HepG2 (cell line): ENCODE measurements around the gene ABHD15. TPM values are rescaled to one million over a fixed set of nuclear protein-coding genes. Genes with fewer than 3 reads are reported as not detected.

Experiments used
- ARNTL ChIP-seq: sonication (generic); formaldehyde crosslinking; IDR thresholded peaks from 2 replicates; pipeline ENCODE4 v1.4.0; 2020; ENCODE audit warnings: mild to moderate bottlenecking, missing genetic modification reagents
- BCL6 ChIP-seq: IDR thresholded peaks from 2 replicates; pipeline ENCODE4 v1.6.1; 2016; ENCODE audit warnings: missing genetic modification reagents, missing compliant biosample characterization
- BRF2 ChIP-seq: sonication (generic); formaldehyde crosslinking; IDR thresholded peaks from 2 replicates; pipeline ENCODE4 v1.8.1; 2022; ENCODE audit warnings: mild to moderate bottlenecking, missing genetic modification reagents
- CREM ChIP-seq, 2 experiments: sonication (generic) in 1 of 2; formaldehyde crosslinking in 1 of 2; IDR thresholded peaks; 2 replicates each; pipeline versions ENCODE4 v1.4.0 to v1.6.1; 2016 to 2020; ENCODE audit warnings: antibody characterized with exemption in 1 of 2, mild to moderate bottlenecking in 1 of 2, missing genetic modification reagents in 1 of 2
- GATA4 ChIP-seq: sonication (generic); IDR thresholded peaks from 2 replicates; pipeline ENCODE4 v1.6.1; 2016; ENCODE audit warnings: antibody characterized with exemption, low read depth, borderline replicate concordance
- GTF2F1 ChIP-seq: fragments of 150-350 bp; IDR thresholded peaks from 2 replicates; pipeline ENCODE4 v1.6.1; 2014; ENCODE audit warnings: low read length
- HDAC1 ChIP-seq: sonication (generic); formaldehyde crosslinking; IDR thresholded peaks from 2 replicates; pipeline ENCODE4 v1.5.1; 2020; ENCODE audit warnings: mild to moderate bottlenecking, missing genetic modification reagents
- HOXA3 ChIP-seq: sonication (generic); formaldehyde crosslinking; IDR thresholded peaks from 2 replicates; pipeline ENCODE4 v1.5.0; 2020; ENCODE audit warnings: missing genetic modification reagents
- HOXA9 ChIP-seq: sonication (generic); formaldehyde crosslinking; IDR thresholded peaks from 2 replicates; pipeline ENCODE4 v1.8.1; 2022; ENCODE audit warnings: missing genetic modification reagents, mild to moderate bottlenecking, moderate library complexity, borderline replicate concordance
- ISX ChIP-seq: sonication (generic); formaldehyde crosslinking; conservative IDR thresholded peaks from 2 replicates; pipeline ENCODE4 v1.5.0; 2020; ENCODE audit warnings: missing genetic modification reagents
- MIXL1 ChIP-seq: IDR thresholded peaks from 2 replicates; pipeline ENCODE4 v1.6.1; 2016
- PAF1 ChIP-seq: IDR thresholded peaks from 2 replicates; pipeline ENCODE4 v1.6.1; 2016; ENCODE audit warnings: missing genetic modification reagents, missing compliant biosample characterization
- PHF5A ChIP-seq: IDR thresholded peaks from one replicate; pipeline ENCODE4 v1.6.1; 2018; ENCODE audit warnings: low read depth, missing genetic modification reagents; ENCODE audit not compliant: unreplicated experiment
- SNRNP70 ChIP-seq: fragments of 200-400 bp; formaldehyde crosslinking; IDR thresholded peaks from 2 replicates; pipeline ENCODE4 v1.6.1; 2017; ENCODE audit warnings: mild to moderate bottlenecking, low read depth, low read length, moderate library complexity
- SRSF9 ChIP-seq: fragments of 200-400 bp; formaldehyde crosslinking; IDR thresholded peaks from 2 replicates; pipeline ENCODE4 v1.6.1; 2018; ENCODE audit warnings: borderline replicate concordance, mild to moderate bottlenecking, low read depth, low read length; ENCODE audit not compliant: insufficient read depth, poor library complexity, severe bottlenecking
- TCF7 ChIP-seq: sonication (generic); IDR thresholded peaks from 2 replicates; pipeline ENCODE4 v1.6.1; 2016; ENCODE audit warnings: antibody characterized with exemption, low read depth
- TRIM24 ChIP-seq: sonication (generic); formaldehyde crosslinking; IDR thresholded peaks from 2 replicates; pipeline ENCODE4 v1.8.0; 2022; ENCODE audit warnings: mild to moderate bottlenecking, missing genetic modification reagents
- ZNF431 ChIP-seq: sonication (generic); formaldehyde crosslinking; IDR thresholded peaks from 2 replicates; pipeline ENCODE4 v1.9.0; 2022; ENCODE audit warnings: missing genetic modification reagents, low read depth, mild to moderate bottlenecking, borderline replicate concordance
- ZZZ3 ChIP-seq: sonication (generic); formaldehyde crosslinking; IDR thresholded peaks from 2 replicates; pipeline ENCODE4 v1.4.0; 2020; ENCODE audit warnings: missing genetic modification reagents, mild to moderate bottlenecking, borderline replicate concordance
- polyA plus RNA-seq, 8 experiments: library from polyadenylated mRNA; depleted of rRNA in 3 of 8; stranded (reverse) in 7 of 8; unstranded in 1 of 8; fragments of >200 nt; fragmentation: Illumina TruSeq in 4 of 8; extraction: Trizol in 4 of 8; gene quantifications; 2 replicates each; pipeline versions ENCODE4 v1.2.1 to v1.2.3, GENCODE V29; 2011 to 2016; ENCODE audit warnings: low read depth in 4 of 8, missing spikeins in 1 of 8, mixed read lengths in 1 of 8; ENCODE audit not compliant: insufficient read depth in 1 of 8
- total RNA-seq, 5 experiments: library from RNA; depleted of rRNA; stranded (reverse); fragments of >200 nt; fragmentation: Illumina TruSeq; extraction: Trizol; gene quantifications; 2 replicates each; pipeline ENCODE4 v1.2.3, GENCODE V29; 2016; ENCODE audit warnings: low read depth in 1 of 5
- TF ChIP-seq, protein P1 (sequence below): sonication (generic); formaldehyde crosslinking; IDR thresholded peaks from 2 replicates; pipeline ENCODE4 v1.4.0; 2020; ENCODE audit warnings: missing genetic modification reagents
- TF ChIP-seq, protein P2 (sequence below): sonication (generic); formaldehyde crosslinking; IDR thresholded peaks from 2 replicates; pipeline ENCODE4 v1.4.0; 2020; ENCODE audit warnings: mild to moderate bottlenecking, missing genetic modification reagents
- TF ChIP-seq, protein P3 (sequence below): sonication (generic); formaldehyde crosslinking; IDR thresholded peaks from 2 replicates; pipeline ENCODE4 v1.5.0; 2020; ENCODE audit warnings: mild to moderate bottlenecking, missing genetic modification reagents, borderline replicate concordance
- TF ChIP-seq, protein P4 (sequence below): sonication (generic); formaldehyde crosslinking; IDR thresholded peaks from 2 replicates; pipeline ENCODE4 v1.4.0; 2020; ENCODE audit warnings: missing genetic modification reagents

Gene ABHD15
- total and polyA plus RNA-seq, 2 of the 13 experiments (the other 11 are each of a cell fraction or from before 2014, with no cell fraction given) = 2.4 to 7.7 TPM

DNA sequence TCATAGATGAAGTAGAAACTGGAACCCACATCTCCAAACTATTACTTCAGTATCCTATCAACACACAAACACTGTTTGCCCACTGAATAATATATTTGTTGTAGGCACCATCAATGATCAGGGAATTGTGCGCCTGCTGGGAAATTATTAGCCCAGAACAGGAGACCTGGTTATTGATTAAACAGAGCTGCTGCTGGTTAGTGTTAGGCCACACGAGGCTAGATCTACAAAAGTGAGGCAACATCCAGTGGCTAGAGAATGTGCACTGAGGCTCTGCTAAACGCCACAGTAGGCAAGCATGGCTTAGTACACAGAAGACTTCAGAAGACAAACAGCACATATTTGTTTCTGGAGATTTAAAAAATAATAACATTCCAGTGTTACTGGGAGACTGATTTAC is 11.0 kb downstream of the ABHD15 start (continued):
- 0 out of 2 replicates have a peak, but pooled peaks have one; percentile 41 for TF ChIP-seq HOXA3 (CRISPR knock-in tag)
- TF ChIP-seq BRF2 (CRISPR knock-in tag) = no peak
- TF ChIP-seq CREM (IDR thresholded peaks at IDR 0.05) = 0 out of 2 replicates have a peak, but pooled peaks have one; percentile 31
- no peak for TF ChIP-seq CREM (CRISPR knock-in tag; IDR thresholded peaks at IDR 0.05)
- TF ChIP-seq ZNF431 (CRISPR knock-in tag) = no peak
- peak; percentile 77; the same call in 1 of the 2 replicates for TF ChIP-seq MIXL1 (CRISPR knock-in tag)
- no peak for TF ChIP-seq PAF1 (CRISPR knock-in tag)
- no peak for TF ChIP-seq ZZZ3 (CRISPR knock-in tag)
- TF ChIP-seq GATA4 = no peak
- TF ChIP-seq, protein P1, sequence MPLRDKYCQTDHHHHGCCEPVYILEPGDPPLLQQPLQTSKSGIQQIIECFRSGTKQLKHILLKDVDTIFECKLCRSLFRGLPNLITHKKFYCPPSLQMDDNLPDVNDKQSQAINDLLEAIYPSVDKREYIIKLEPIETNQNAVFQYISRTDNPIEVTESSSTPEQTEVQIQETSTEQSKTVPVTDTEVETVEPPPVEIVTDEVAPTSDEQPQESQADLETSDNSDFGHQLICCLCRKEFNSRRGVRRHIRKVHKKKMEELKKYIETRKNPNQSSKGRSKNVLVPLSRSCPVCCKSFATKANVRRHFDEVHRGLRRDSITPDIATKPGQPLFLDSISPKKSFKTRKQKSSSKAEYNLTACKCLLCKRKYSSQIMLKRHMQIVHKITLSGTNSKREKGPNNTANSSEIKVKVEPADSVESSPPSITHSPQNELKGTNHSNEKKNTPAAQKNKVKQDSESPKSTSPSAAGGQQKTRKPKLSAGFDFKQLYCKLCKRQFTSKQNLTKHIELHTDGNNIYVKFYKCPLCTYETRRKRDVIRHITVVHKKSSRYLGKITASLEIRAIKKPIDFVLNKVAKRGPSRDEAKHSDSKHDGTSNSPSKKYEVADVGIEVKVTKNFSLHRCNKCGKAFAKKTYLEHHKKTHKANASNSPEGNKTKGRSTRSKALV (CRISPR knock-in tag) = no peak
- TF ChIP-seq, protein P2, sequence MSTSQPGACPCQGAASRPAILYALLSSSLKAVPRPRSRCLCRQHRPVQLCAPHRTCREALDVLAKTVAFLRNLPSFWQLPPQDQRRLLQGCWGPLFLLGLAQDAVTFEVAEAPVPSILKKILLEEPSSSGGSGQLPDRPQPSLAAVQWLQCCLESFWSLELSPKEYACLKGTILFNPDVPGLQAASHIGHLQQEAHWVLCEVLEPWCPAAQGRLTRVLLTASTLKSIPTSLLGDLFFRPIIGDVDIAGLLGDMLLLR (CRISPR knock-in tag) = no peak
- no peak for TF ChIP-seq TCF7
- TF ChIP-seq SRSF9 = no peak
- TF ChIP-seq ISX = no peak
- no peak for TF ChIP-seq SNRNP70
- no peak for TF ChIP-seq PHF5A
- TF ChIP-seq GTF2F1 = no peak
- no peak for TF ChIP-seq TRIM24 (CRISPR knock-in tag)
- TF ChIP-seq, protein P3, sequence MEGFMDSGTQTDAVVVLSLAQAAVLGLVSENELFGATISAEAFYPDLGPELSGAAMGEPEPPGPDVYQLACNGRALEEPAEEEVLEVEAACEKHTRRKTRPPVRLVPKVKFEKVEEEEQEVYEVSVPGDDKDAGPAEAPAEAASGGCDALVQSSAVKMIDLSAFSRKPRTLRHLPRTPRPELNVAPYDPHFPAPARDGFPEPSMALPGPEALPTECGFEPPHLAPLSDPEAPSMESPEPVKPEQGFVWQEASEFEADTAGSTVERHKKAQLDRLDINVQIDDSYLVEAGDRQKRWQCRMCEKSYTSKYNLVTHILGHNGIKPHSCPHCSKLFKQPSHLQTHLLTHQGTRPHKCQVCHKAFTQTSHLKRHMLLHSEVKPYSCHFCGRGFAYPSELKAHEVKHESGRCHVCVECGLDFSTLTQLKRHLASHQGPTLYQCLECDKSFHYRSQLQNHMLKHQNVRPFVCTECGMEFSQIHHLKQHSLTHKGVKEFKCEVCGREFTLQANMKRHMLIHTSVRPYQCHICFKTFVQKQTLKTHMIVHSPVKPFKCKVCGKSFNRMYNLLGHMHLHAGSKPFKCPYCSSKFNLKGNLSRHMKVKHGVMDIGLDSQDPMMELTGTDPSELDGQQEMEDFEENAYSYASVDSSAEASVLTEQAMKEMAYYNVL (CRISPR knock-in tag) = no peak
- TF ChIP-seq HOXA9 (CRISPR knock-in tag) = no peak
- peak; percentile 69 for TF ChIP-seq BCL6
- TF ChIP-seq, protein P4, sequence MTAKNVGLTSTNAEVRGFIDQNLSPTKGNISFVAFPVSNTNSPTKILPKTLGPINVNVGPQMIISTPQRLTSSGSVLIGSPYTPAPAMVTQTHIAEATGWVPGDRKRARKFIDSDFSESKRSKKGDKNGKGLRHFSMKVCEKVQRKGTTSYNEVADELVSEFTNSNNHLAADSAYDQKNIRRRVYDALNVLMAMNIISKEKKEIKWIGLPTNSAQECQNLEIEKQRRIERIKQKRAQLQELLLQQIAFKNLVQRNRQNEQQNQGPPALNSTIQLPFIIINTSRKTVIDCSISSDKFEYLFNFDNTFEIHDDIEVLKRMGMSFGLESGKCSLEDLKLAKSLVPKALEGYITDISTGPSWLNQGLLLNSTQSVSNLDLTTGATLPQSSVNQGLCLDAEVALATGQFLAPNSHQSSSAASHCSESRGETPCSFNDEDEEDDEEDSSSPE (CRISPR knock-in tag) = no peak
- TF ChIP-seq HDAC1 = 0 out of 2 replicates have a peak, but pooled peaks have one; percentile 10
- peak; percentile 70; the same call in 1 of the 2 replicates for TF ChIP-seq ARNTL (CRISPR knock-in tag)
